ENCODE results near the gene KCNK3.
"Not testable (repeated sequence)": the region's sequence is repeated elsewhere in the genome, so short reads cannot be mapped to it uniquely, and the experiment has no call there.

KCNK3 gene

DNA sequence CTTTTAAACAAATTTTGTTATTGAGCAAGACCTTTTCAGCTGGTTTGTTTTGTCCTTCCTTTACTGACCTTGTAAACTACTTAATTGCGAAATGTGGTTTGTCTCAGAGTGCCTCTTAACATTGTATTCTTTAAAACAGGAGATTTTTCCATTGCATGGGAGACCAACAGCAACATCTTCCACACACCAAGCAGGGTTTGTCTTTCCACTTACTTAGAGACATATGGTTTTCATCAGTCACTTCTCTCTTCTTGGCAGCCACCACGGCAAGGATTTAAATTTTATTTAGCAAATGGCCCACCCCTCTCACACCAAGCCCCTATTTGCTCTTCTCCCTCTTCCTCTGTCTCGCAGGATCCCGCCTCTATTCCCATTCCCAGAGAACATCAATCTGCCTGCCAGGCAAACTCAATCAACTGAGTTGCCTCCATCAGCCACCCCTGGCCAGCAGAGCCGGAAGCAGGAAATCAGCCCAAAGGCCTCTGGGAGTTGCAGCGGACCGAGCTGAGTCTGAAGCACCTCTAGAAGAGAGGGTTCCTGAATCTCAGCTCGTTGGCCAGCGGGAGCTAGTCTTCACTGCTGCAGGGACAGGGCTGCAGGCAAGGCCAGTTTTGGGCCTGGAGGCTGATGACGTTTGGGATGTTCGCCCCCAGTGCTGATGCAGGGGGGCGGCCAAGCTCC is 40.0 kb upstream of the KCNK3 start:
- H3K27me3 ChIP-seq (ENCODE audit: insufficient read depth, low read length): no peaks in the 10 kb centered on the region
- H3K9me3 ChIP-seq (ENCODE audit: insufficient read depth, low read depth, low read length): no peaks in the 10 kb centered on the region
- no peaks in the 10 kb centered on the region for H3K36me3 ChIP-seq (ENCODE audit: insufficient read depth, low read depth, low read length)
- peaks cover 10% of the 10 kb centered on the region for H3K4me1 ChIP-seq (ENCODE audit: insufficient read depth, low read length)
- H3K9ac ChIP-seq (ENCODE audit: low read depth, low read length): no peak overlapping the region
- H3K27ac ChIP-seq (ENCODE audit: low read length): no peak overlapping the region
- no peak overlapping the region for H3K4me3 ChIP-seq (ENCODE audit: low read length)

DNA sequence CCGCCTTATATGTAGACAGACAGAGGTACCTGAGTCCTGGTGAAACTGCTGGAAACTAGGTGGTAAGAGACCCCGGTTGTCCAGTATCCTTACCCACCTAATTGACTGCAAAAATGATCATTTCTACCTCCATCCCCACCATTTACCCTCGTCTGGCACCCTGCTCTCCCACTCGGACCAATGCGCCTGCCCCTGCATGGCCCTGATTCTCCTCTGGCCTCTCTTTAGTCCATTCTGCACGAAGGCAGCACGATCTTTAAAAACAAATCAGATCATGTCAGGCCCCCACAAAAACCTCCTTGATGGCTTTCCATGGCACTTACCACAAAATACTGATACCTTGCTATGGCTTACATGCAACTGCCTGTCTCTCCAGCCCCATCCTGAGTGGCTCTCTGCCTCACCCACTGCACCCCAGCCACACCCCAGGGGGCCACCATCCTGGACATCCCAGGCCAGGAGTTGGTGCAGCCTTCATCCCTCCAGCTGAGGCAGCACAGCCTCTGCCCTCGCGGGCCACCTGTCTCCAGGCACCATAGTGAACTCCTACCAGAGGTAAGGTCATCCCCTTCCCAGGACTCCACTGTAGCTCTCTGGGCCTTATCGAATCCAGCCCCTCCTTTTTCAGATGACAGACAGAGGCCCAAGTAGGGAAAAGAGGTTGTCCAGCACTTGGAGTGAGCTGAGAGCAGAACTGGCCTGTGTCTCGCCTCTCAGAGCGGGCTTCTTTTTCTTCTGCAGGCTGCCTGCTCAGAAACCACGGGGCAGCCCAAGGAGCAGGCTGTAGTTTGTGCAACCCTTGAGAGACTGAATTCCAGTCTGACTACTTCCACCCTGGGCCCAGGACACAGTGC is 39.1 kb upstream of the KCNK3 start:
- H3K9ac ChIP-seq (ENCODE audit: low read depth, low read length): no peak overlapping the region
- no peaks in the 10 kb centered on the region for H3K27me3 ChIP-seq (ENCODE audit: insufficient read depth, low read length)
- H3K4me3 ChIP-seq (ENCODE audit: low read length): no peak overlapping the region
- no peak overlapping the region for H3K27ac ChIP-seq (ENCODE audit: low read length)
- no peaks in the 10 kb centered on the region for H3K36me3 ChIP-seq (ENCODE audit: insufficient read depth, low read depth, low read length)
- peaks cover 10% of the 10 kb centered on the region for H3K4me1 ChIP-seq (ENCODE audit: insufficient read depth, low read length)
- H3K9me3 ChIP-seq (ENCODE audit: insufficient read depth, low read depth, low read length): no peaks in the 10 kb centered on the region; the same call in 1 of the 2 replicates

DNA sequence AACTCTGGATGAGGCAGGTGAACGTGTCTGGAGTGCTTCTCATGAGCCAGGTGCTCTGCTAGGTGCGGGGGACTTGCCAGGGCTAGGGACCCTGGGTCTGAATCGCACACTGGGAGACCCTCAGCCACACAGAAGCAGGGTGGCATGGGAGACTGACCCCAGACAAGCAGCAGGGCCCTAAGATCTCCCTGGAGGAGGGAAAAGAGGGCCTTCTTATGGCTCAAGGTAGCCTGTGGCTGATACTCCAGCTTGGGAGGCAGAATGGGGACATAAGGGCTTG is 38.5 kb upstream of the KCNK3 start:
- no peaks in the 10 kb centered on the region for H3K27me3 ChIP-seq (ENCODE audit: insufficient read depth, low read length)
- no peak overlapping the region for H3K27ac ChIP-seq (ENCODE audit: low read length)
- no peak overlapping the region for H3K9ac ChIP-seq (ENCODE audit: low read depth, low read length)
- no peak overlapping the region for H3K4me3 ChIP-seq (ENCODE audit: low read length)
- H3K9me3 ChIP-seq (ENCODE audit: insufficient read depth, low read depth, low read length): no peaks in the 10 kb centered on the region; the same call in 1 of the 2 replicates
- H3K4me1 ChIP-seq (ENCODE audit: insufficient read depth, low read length): peaks cover 10% of the 10 kb centered on the region
- no peaks in the 10 kb centered on the region for H3K36me3 ChIP-seq (ENCODE audit: insufficient read depth, low read depth, low read length)

DNA sequence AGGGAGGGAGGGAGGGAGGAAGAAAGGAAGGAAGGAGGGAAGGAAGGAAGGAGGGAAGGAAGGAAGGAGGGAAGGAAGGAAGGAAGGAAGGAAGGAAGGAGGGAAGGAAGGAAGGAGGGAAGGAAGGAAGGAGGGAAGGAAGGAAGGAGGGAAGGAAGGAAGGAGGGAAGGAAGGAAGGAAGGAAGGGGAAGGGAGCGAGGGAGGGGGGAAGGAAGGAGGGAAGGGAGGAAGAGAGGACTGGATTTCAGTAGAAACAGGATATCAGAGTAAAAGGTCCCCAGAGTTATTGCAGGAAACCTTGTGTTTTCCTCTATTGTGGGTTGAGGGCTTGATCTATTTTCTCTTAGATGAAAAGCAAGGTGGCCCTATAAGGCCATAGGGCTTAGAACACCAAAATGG is 37.4 kb upstream of the KCNK3 start:
- not testable (repeated sequence) for H3K4me3 ChIP-seq (ENCODE audit: low read length); H3K4me1 ChIP-seq (ENCODE audit: insufficient read depth, low read length); H3K9ac ChIP-seq (ENCODE audit: low read depth, low read length); H3K36me3 ChIP-seq (ENCODE audit: insufficient read depth, low read depth, low read length); H3K27ac ChIP-seq (ENCODE audit: low read length); H3K9me3 ChIP-seq (ENCODE audit: insufficient read depth, low read depth, low read length); H3K27me3 ChIP-seq (ENCODE audit: insufficient read depth, low read length)

DNA sequence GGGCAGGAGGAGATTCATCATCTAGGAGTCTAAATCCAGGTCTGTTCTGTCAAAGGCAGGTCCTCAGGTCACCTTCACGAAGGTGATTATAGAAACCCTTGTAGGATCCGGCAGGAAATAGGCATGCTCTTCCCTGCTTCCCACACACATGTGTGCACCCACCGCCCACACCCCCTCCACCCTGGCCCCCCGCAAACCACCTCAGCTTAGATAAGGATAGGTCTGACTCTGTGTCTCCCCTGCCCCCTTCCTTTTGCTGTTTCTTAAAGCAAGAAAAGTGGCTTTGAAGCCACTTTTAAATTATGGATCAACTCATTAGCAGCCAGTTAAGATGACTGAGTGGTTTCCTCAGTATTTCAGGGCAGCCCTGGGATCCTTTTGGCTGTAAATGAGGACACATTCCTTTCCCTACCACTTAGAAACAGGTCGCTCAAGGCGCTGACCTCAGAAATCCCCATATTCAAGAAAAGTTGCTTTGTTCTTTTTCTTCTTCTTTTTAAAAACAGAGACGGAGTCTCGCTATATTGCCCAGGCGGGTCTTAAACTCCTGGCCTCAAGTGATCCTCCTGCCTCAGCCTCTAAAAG is 36.8 kb upstream of the KCNK3 start:
- H3K27ac ChIP-seq (ENCODE audit: low read length): no peak overlapping the region
- H3K4me3 ChIP-seq (ENCODE audit: low read length): no peak overlapping the region
- H3K9me3 ChIP-seq (ENCODE audit: insufficient read depth, low read depth, low read length): peaks cover 13% of the 10 kb centered on the region
- H3K9ac ChIP-seq (ENCODE audit: low read depth, low read length): no peak overlapping the region
- peaks cover 10% of the 10 kb centered on the region for H3K4me1 ChIP-seq (ENCODE audit: insufficient read depth, low read length)
- no peaks in the 10 kb centered on the region for H3K36me3 ChIP-seq (ENCODE audit: insufficient read depth, low read depth, low read length)
- H3K27me3 ChIP-seq (ENCODE audit: insufficient read depth, low read length): no peaks in the 10 kb centered on the region

DNA sequence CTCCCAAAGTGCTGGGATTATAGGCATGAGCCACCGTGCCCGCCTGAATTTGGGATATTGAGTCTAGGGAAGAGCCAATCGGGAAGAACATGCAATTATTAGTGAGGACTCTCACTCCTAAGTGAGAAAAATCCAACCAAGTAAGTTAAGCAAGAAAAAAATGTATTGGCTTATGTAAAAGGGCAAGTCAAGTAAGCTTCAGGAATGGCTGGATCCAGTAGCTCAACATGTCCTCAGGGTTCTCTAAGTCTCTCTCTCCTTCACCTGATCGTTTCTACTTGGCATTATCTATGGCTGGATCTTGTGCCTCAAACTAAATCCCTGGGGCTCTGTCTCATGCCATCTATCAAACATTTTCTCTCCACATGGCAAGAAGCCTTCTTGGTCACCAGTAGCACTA is 35.3 kb upstream of the KCNK3 start:
- Histone ChIP-seq H3K36me3 (ENCODE audit: insufficient read depth, low read depth, low read length) (no peaks in the 10 kb centered on the region), H3K27me3 (ENCODE audit: insufficient read depth, low read length) (no peaks in the 10 kb centered on the region), H3K9me3 (ENCODE audit: insufficient read depth, low read depth, low read length) (peaks cover 16% of the 10 kb centered on the region), H3K4me3 (ENCODE audit: low read length) (no peak overlapping the region), H3K9ac (ENCODE audit: low read depth, low read length) (no peak overlapping the region), H3K27ac (ENCODE audit: low read length) (no peak overlapping the region), H3K4me1 (ENCODE audit: insufficient read depth, low read length) (peaks cover 10% of the 10 kb centered on the region)

DNA sequence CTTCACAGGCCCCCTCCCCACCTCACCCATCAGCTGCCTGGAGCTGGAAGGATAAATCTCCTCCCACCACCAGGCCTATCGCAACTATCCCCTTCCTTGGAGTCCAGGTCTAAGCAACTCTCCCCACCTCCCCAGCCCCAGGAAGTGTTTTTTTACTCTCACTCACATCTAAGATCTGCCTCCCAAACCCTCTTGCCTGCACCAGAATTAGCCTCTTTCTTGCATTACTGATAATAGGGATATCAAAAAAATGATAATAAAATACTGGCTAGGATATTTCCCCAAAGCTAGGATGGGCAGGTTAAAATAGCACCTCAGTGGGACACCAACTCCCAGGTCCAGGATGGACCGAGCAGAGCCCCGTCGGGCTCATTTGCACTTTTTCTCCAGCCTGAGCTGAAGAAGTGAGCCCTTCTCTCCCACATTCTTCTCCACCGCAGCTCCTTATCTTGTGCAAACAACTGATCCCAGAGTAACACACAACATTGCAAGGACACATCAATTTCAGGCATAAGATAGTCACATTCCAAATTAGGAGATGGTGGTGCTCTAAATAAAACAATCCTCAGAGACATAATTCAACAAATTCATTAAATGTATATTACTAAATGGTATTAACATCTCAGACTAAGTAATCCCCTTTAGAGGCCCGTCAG is 33.7 kb upstream of the KCNK3 start:
- Histone ChIP-seq H3K36me3 (ENCODE audit: insufficient read depth, low read depth, low read length) (no peaks in the 10 kb centered on the region), H3K27me3 (ENCODE audit: insufficient read depth, low read length) (no peaks in the 10 kb centered on the region), H3K27ac (ENCODE audit: low read length) (no peak overlapping the region), H3K4me3 (ENCODE audit: low read length) (no peak overlapping the region), H3K9ac (ENCODE audit: low read depth, low read length) (no peak overlapping the region), H3K4me1 (ENCODE audit: insufficient read depth, low read length) (peaks cover 10% of the 10 kb centered on the region), H3K9me3 (ENCODE audit: insufficient read depth, low read depth, low read length) (peaks cover 16% of the 10 kb centered on the region)

DNA sequence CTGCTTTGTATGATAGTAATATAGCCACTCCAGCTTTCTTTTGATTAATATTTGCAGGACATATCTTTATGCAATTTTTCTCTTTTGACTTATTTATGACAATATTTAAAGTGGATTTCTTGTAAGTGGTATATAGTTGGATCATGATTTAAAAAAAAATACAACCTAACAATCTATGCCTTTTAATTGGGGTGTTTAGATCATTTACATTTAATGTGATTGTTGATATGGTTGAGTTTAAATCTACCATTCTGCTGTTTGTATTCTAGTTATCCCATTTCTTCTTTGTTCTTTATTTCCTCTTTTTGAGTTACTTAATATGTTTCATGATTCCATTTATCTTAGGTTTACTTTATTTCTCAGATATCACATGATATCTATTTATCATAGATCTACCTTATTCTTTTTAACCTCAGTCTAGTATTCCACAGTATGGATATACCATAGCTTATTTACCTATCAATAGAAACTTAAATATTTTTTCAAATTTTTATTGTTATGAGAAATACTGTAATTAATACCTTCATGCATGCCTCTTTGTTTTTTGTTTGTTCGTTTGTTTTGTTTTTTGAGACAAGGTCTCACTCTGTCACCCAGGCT is 32.1 kb upstream of the KCNK3 start:
- H3K27me3 ChIP-seq (ENCODE audit: insufficient read depth, low read length): no peaks in the 10 kb centered on the region
- peaks cover 16% of the 10 kb centered on the region for H3K9me3 ChIP-seq (ENCODE audit: insufficient read depth, low read depth, low read length)
- H3K4me3 ChIP-seq (ENCODE audit: low read length): no peak overlapping the region
- H3K4me1 ChIP-seq (ENCODE audit: insufficient read depth, low read length): peaks cover under 1% of the 10 kb centered on the region
- no peak overlapping the region for H3K9ac ChIP-seq (ENCODE audit: low read depth, low read length)
- no peak overlapping the region for H3K27ac ChIP-seq (ENCODE audit: low read length)
- H3K36me3 ChIP-seq (ENCODE audit: insufficient read depth, low read depth, low read length): no peaks in the 10 kb centered on the region

DNA sequence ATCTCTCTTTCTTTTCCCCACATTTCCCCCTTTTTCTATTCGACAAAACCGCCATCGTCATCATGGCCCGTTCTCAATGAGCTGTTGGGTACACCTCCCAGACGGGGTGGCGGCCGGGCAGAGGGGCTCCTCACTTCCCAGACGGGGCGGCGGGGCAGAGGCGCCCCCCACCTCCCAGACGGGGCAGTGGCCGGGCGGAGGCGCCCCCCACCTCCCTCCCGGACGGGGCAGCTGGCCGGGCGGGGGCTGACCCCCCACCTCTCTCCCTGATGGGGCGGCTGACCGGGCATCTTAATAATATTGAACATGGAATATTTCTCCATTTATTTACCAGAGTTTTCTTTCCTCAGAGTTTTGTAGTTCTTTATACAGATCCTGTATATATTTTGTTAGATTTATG is 27.2 kb upstream of the KCNK3 start:
- H3K36me3 ChIP-seq (ENCODE audit: insufficient read depth, low read depth, low read length); H3K4me3 ChIP-seq (ENCODE audit: low read length); H3K27me3 ChIP-seq (ENCODE audit: insufficient read depth, low read length): not testable (repeated sequence)

DNA sequence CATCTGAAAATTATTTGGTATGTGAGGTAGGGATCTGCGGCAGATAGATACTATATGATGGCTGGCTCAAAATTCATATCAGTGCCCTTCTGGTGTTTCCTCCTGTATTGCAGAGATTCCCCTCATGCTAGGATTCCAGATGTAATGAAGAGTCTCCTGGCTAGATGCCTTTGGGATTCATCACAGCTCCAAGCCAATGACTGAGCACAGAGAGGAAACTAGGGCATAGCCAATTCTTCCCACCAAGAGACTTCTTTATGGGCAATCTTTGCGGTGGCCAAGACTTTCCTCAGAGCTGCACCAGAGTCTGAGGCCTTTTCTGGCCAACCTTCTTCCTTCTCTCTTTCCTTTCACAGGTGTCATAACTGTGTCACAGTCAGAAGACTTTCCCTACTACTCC is 25.9 kb upstream of the KCNK3 start:
- Histone ChIP-seq H3K4me1 (ENCODE audit: insufficient read depth, low read length) (no peaks in the 10 kb centered on the region), H3K9me3 (ENCODE audit: insufficient read depth, low read depth, low read length) (no peaks in the 10 kb centered on the region; the same call in 1 of the 2 replicates), H3K36me3 (ENCODE audit: insufficient read depth, low read depth, low read length) (no peaks in the 10 kb centered on the region), H3K27me3 (ENCODE audit: insufficient read depth, low read length) (no peaks in the 10 kb centered on the region), H3K27ac (ENCODE audit: low read length) (no peak overlapping the region), H3K9ac (ENCODE audit: low read depth, low read length) (no peak overlapping the region), H3K4me3 (ENCODE audit: low read length) (no peak overlapping the region)

More for the DNA sequence above, 27.2 kb upstream of the KCNK3 start:
- H3K4me1 ChIP-seq (ENCODE audit: insufficient read depth, low read length); H3K9ac ChIP-seq (ENCODE audit: low read depth, low read length); H3K27ac ChIP-seq (ENCODE audit: low read length); H3K9me3 ChIP-seq (ENCODE audit: insufficient read depth, low read depth, low read length): not testable (repeated sequence)

DNA sequence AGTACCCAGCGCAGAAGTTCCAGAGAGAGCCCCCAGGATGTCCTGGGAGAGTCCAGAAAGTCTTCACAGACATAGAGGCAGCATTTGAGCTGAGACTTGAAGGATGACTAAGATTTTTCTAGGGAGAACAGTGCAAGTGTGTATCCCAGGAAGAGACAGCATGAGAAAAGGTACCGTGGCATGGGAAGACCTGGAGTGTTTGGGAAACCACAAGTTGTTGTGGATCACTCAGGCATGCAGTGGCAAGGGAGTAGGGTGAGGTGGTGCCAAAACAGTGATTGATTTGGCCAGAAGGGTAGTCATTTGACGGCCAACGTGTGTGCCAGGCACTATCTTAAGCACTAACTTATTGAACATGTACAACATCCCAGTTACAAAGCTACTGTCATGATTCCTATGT is 24.5 kb upstream of the KCNK3 start:
- Histone ChIP-seq H3K27ac (ENCODE audit: low read length) (no peak overlapping the region), H3K4me3 (ENCODE audit: low read length) (no peak overlapping the region), H3K36me3 (ENCODE audit: insufficient read depth, low read depth, low read length) (no peaks in the 10 kb centered on the region), H3K27me3 (ENCODE audit: insufficient read depth, low read length) (no peaks in the 10 kb centered on the region), H3K9me3 (ENCODE audit: insufficient read depth, low read depth, low read length) (no peaks in the 10 kb centered on the region; the same call in 1 of the 2 replicates), H3K4me1 (ENCODE audit: insufficient read depth, low read length) (no peaks in the 10 kb centered on the region), H3K9ac (ENCODE audit: low read depth, low read length) (no peak overlapping the region)

Measured in iPS-20b (cell line).